ENCODE measurements around the gene RHBDL1.

RHBDL1 gene

GRCh38 chr16:674968-675883 lies at the start of gene RHBDL1:
RHBDL1 (plus strand) TSS chr16:675671; CDS start chr16:675791, 120 bp downstream.
- DNase-seq (ENCODE audit: low read depth in 1 of 2, low spot score in 1 of 2): no peak

- DNase-seq (ENCODE audit: low read depth in 1 of 2, low spot score in 1 of 2): no peak
Measured at GRCh38 chr16:625977-626765, 49.3 kb upstream of the RHBDL1 start.

GRCh38 chr16:626787-627453 lies 48.6 kb upstream of the RHBDL1 start:
- DNase-seq (ENCODE audit: low read depth in 1 of 2, low spot score in 1 of 2): no peak

- no peak for DNase-seq (ENCODE audit: low read depth in 1 of 2, low spot score in 1 of 2)
Measured at GRCh38 chr16:627454-628239, 47.8 kb upstream of the RHBDL1 start.

GRCh38 chr16:628321-629061 lies 47.0 kb upstream of the RHBDL1 start:
- DNase-seq (ENCODE audit: low read depth in 1 of 2, low spot score in 1 of 2): no peak

GRCh38 chr16:629185-629832 lies 46.2 kb upstream of the RHBDL1 start:
- no peak for DNase-seq (ENCODE audit: low read depth in 1 of 2, low spot score in 1 of 2)

GRCh38 chr16:629833-630248 lies 45.6 kb upstream of the RHBDL1 start:
- no peak for DNase-seq (ENCODE audit: low read depth in 1 of 2, low spot score in 1 of 2)

GRCh38 chr16:630249-630814 lies 45.1 kb upstream of the RHBDL1 start:
- no peak for DNase-seq (ENCODE audit: low read depth in 1 of 2, low spot score in 1 of 2)

- DNase-seq (ENCODE audit: low read depth in 1 of 2, low spot score in 1 of 2): no peak
Measured at GRCh38 chr16:630815-631405, 44.6 kb upstream of the RHBDL1 start, which contains the start of gene WFIKKN1. WFIKKN1 (plus strand) TSS chr16:630985; CDS start chr16:631254, 269 bp downstream.

GRCh38 chr16:631808-632358 lies 43.6 kb upstream of the RHBDL1 start:
- DNase-seq (ENCODE audit: low read depth in 1 of 2, low spot score in 1 of 2): no peak

- no peak for DNase-seq (ENCODE audit: low read depth in 1 of 2, low spot score in 1 of 2)
Measured at GRCh38 chr16:632486-633335, 42.8 kb upstream of the RHBDL1 start.

GRCh38 chr16:633336-634050 lies 42.0 kb upstream of the RHBDL1 start:
- no peak for DNase-seq (ENCODE audit: low read depth in 1 of 2, low spot score in 1 of 2)

GRCh38 chr16:634051-634670 lies 41.3 kb upstream of the RHBDL1 start:
- no peak for DNase-seq (ENCODE audit: low read depth in 1 of 2, low spot score in 1 of 2)

GRCh38 chr16:634996-635395 lies 40.5 kb upstream of the RHBDL1 start:
- no peak for DNase-seq (ENCODE audit: low read depth in 1 of 2, low spot score in 1 of 2)

- no peak for DNase-seq (ENCODE audit: low read depth in 1 of 2, low spot score in 1 of 2)
Measured at GRCh38 chr16:635573-636205, 39.8 kb upstream of the RHBDL1 start.
